ENCODE results near the gene GIPC2.

Gene GIPC2

DNA sequence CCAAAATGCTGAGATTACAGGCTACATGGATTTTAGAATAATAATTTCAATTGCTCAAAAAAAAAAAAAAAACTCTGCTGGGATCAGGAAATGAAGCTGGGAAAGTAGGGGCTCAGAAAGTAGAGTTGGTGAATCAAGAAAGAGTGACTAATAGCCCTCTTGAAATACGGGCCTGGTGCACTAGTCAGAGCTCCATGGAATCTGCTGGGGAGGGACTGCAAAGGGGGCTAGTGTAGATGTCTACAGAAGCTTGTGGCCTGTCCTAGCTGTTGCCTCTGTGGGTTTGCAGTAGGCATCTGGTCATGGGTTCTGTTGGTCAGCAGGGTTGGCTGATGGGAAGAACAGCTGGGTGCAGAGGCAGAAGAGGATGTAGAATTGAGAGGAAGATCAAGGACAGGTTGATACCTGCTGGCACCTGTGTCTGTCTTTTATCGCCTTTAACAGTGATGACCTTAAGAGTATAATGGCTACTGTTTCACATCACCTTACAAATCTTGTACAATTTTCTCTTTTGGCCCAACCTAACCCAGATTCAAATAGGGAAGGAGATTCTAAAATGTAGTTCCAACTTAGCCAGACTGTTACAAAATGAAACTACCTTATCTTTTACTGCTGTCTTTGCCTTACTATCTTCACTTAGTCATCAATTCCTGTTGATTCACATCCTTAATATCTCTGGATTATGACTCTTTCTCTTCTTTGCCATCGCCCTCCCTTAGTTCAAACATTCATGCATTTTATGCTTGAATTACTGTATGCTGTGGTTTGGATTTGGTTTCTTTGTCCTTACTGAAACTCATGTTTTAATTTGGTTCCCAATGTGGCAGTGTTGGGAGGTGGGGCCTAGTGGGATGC, 126.2 kb downstream of the GIPC2 start:
- no peak overlapping the region for H3K27ac ChIP-seq (replicated peaks)

DNA sequence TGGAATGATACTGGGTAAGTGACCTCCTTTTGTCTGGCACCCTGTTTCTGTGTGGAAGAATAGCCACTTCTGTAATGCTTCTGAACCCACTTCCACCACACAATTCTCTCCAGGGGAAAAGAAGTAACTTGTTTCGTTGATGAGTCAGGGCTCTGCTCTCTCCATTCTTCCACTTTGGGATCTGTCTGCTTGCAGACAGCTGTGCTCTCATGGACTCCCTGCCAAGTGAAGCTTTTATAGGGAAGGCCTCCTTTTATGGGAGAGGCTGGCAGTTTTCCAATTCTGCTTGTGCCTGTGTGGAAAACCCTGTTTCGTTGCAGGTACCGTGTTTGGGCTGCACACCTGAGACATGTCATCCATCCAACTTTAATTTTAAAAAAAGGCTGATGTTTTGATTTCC, 130.7 kb downstream of the GIPC2 start:
- Histone ChIP-seq H3K4me3 (replicated peaks; ENCODE audit: insufficient read depth, low read length) (no peak overlapping the region), H3K27ac (replicated peaks) (no peak overlapping the region), H3K27me3 (ENCODE audit: insufficient read depth, poor library complexity, severe bottlenecking) (no peaks in the 10 kb centered on the region)
- no peak for DNase-seq (ENCODE audit: low read depth in 1 of 2, low spot score in 1 of 2)
- TF ChIP-seq, protein P1, sequence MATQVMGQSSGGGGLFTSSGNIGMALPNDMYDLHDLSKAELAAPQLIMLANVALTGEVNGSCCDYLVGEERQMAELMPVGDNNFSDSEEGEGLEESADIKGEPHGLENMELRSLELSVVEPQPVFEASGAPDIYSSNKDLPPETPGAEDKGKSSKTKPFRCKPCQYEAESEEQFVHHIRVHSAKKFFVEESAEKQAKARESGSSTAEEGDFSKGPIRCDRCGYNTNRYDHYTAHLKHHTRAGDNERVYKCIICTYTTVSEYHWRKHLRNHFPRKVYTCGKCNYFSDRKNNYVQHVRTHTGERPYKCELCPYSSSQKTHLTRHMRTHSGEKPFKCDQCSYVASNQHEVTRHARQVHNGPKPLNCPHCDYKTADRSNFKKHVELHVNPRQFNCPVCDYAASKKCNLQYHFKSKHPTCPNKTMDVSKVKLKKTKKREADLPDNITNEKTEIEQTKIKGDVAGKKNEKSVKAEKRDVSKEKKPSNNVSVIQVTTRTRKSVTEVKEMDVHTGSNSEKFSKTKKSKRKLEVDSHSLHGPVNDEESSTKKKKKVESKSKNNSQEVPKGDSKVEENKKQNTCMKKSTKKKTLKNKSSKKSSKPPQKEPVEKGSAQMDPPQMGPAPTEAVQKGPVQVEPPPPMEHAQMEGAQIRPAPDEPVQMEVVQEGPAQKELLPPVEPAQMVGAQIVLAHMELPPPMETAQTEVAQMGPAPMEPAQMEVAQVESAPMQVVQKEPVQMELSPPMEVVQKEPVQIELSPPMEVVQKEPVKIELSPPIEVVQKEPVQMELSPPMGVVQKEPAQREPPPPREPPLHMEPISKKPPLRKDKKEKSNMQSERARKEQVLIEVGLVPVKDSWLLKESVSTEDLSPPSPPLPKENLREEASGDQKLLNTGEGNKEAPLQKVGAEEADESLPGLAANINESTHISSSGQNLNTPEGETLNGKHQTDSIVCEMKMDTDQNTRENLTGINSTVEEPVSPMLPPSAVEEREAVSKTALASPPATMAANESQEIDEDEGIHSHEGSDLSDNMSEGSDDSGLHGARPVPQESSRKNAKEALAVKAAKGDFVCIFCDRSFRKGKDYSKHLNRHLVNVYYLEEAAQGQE (IDR thresholded peaks at IDR 0.05; ENCODE audit: insufficient replicate concordance, low read depth), result no peak
- TF ChIP-seq SPI1 (IDR thresholded peaks at IDR 0.05; ENCODE audit: borderline replicate concordance, low read depth) (no peak), POLR2AphosphoS5 (IDR thresholded peaks at IDR 0.05; ENCODE audit: low read depth) (no peak), GABPA (IDR thresholded peaks at IDR 0.05; ENCODE audit: low read depth) (no peak)
- TF ChIP-seq, protein P2, sequence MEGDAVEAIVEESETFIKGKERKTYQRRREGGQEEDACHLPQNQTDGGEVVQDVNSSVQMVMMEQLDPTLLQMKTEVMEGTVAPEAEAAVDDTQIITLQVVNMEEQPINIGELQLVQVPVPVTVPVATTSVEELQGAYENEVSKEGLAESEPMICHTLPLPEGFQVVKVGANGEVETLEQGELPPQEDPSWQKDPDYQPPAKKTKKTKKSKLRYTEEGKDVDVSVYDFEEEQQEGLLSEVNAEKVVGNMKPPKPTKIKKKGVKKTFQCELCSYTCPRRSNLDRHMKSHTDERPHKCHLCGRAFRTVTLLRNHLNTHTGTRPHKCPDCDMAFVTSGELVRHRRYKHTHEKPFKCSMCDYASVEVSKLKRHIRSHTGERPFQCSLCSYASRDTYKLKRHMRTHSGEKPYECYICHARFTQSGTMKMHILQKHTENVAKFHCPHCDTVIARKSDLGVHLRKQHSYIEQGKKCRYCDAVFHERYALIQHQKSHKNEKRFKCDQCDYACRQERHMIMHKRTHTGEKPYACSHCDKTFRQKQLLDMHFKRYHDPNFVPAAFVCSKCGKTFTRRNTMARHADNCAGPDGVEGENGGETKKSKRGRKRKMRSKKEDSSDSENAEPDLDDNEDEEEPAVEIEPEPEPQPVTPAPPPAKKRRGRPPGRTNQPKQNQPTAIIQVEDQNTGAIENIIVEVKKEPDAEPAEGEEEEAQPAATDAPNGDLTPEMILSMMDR (IDR thresholded peaks at IDR 0.05; ENCODE audit: insufficient read depth, low read length), result no peak

More for the DNA sequence above, 126.2 kb downstream of the GIPC2 start:
- H3K4me3 ChIP-seq (replicated peaks; ENCODE audit: insufficient read depth, low read length), result no peak overlapping the region
- DNase-seq (ENCODE audit: low read depth in 1 of 2, low spot score in 1 of 2), result no peak
- H3K27me3 ChIP-seq (ENCODE audit: insufficient read depth, poor library complexity, severe bottlenecking), result no peaks in the 10 kb centered on the region
- TF ChIP-seq GABPA (IDR thresholded peaks at IDR 0.05; ENCODE audit: low read depth) (no peak), POLR2AphosphoS5 (IDR thresholded peaks at IDR 0.05; ENCODE audit: low read depth) (no peak), SPI1 (IDR thresholded peaks at IDR 0.05; ENCODE audit: borderline replicate concordance, low read depth) (no peak)
- TF ChIP-seq, protein P2 (IDR thresholded peaks at IDR 0.05; ENCODE audit: insufficient read depth, low read length), result no peak
- TF ChIP-seq, protein P1 (IDR thresholded peaks at IDR 0.05; ENCODE audit: insufficient replicate concordance, low read depth), result no peak

DNA sequence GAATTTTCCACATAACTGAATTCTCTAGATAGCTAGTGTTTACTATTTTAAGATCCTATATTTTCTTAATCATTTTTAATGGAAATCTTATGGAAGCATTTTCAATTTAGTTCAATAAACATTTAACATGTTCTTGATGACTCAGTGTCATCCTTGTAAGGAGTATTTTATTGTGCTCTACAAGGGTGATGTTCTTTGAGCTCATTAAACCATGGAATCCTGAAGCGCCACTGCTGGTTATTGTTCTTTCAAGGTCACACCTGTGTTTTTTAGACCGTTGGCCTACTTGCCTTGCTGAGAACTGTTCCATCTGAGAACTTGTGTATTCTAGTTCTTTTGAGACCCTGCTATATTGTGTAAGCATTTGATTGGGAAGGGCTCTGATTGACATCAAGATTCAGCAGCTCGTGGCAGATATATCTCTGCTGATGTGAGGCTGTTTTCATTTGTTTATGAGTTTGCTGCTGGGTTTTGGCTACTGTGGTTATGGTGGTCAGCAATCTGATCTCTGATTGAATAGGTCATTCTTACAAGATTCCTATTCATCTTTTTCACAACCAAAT, 132.0 kb downstream of the GIPC2 start:
- DNase-seq (ENCODE audit: low read depth in 1 of 2, low spot score in 1 of 2), result no peak
- Histone ChIP-seq H3K27ac (replicated peaks) (no peak overlapping the region), H3K4me3 (replicated peaks; ENCODE audit: insufficient read depth, low read length) (no peak overlapping the region), H3K27me3 (ENCODE audit: insufficient read depth, poor library complexity, severe bottlenecking) (no peaks in the 10 kb centered on the region)
- TF ChIP-seq, protein P1 (IDR thresholded peaks at IDR 0.05; ENCODE audit: insufficient replicate concordance, low read depth), result no peak
- no peak for TF ChIP-seq POLR2AphosphoS5 (IDR thresholded peaks at IDR 0.05; ENCODE audit: low read depth)
- TF ChIP-seq SPI1 (IDR thresholded peaks at IDR 0.05; ENCODE audit: borderline replicate concordance, low read depth), result no peak
- TF ChIP-seq GABPA (IDR thresholded peaks at IDR 0.05; ENCODE audit: low read depth), result no peak
- TF ChIP-seq, protein P2 (IDR thresholded peaks at IDR 0.05; ENCODE audit: insufficient read depth, low read length), result no peak
